ENCODE measurements around the gene C1orf115. TPM values are rescaled to one million over a fixed set of nuclear protein-coding genes. Genes with fewer than 3 reads are reported as not detected.
A peak's percentile ranks its signal among the peaks of the same experiment; 100 is the strongest.
"Not testable (repeated sequence)": the region's sequence is repeated elsewhere in the genome, so short reads cannot be mapped to it uniquely, and the experiment has no call there.

Gene C1orf115
- total RNA-seq, 1 experiment from 2014 or later = 0.81 TPM

- DNase-seq (ENCODE audit: low spot score) = no peak
- in situ Hi-C loops (cut with HindIII; ENCODE audit: low sequenced_read_pairs) = no loop called here
Observed at GRCh38 chr1:220711056-220711809, 21.1 kb downstream of the C1orf115 start.

GRCh38 chr1:220715986-220716385 is 25.8 kb downstream of the C1orf115 start:
- DNase-seq (ENCODE audit: low spot score); in situ Hi-C loops (cut with HindIII; ENCODE audit: low sequenced_read_pairs): not testable (repeated sequence)

DNA sequence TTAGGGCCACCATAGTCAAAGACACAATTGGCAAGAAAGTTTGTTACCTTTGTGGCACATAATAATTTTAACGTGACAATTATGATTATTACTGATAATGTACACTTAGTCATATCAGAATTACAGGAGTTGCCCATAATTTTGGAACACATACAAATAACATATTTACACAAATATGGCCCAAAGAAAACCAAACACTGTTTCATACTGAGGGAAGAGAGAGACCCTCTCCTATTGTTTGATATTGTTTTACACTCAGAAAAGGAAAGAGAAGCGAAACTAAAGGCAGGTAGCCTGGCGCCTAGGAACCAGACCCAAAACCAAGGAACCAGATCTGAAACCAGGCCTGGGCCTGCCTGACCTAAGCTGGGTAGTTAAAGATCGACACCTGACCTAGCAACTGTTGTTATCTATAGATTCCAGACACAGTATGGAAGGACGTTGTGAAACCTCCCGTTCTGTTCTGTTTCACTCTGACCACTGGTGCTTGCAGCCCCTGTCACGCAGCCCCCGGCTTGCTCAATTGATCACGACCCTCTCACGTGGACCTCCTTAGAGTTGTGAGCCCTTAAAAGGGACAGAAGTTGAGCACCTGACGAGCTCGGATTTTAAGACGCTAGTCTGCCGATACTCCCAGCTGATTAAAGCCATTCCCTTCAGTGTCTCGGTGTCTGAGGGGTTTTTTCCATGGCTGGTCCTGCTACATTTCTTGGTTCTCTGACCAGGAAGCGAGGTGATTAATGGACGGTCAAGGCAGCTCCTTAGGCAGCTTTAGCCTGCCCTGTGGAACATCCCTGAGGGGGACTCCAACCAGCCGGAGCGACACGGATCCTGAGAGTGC is 27.9 kb downstream of the C1orf115 start:
- in situ Hi-C loops (cut with HindIII; ENCODE audit: low sequenced_read_pairs) = no loop called here
- no peak for DNase-seq (ENCODE audit: low spot score)

DNA sequence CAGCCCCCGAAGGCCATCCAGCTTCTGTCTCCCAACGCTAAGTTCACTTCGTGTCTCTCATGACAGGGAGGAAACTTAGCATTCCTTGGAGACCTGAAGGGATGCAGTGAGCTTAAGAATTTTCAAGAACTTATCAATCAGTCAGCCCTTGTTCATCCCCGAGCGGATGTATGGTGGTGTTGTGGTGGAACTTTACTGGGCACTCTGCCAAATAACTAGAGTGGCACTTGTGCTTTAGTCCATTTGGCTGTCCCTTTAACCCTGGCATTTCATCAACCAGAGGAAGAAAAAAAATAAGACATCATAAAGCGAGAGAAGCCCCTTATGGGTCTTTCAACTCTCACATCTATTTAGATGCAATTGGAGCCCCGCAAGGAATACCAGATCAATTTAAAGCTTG is 31.1 kb downstream of the C1orf115 start:
- in situ Hi-C loops (cut with HindIII; ENCODE audit: low sequenced_read_pairs) = not testable (repeated sequence)

DNA sequence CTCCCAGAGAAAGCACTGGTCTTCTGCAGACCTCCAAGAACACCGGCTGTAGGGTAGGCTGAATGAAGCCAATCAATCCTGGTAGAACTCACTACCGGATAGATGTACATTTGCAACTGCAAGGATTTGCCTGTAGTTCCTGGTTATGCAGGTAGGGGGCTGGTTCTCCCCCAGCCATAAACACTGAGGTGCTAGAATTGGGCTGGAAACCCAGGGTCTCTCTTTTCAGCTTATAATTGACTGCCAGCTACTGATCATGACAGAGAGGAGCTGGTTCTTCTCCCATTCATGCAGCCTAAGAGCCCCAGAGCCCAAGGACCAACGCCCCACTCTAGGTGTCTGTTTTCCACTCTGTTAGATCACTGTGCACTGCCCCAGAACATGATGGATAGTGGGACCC is 36.5 kb downstream of the C1orf115 start:
- DNase-seq (ENCODE audit: low spot score) = no peak
- in situ Hi-C loops (cut with HindIII; ENCODE audit: low sequenced_read_pairs) = no loop called here

More for the DNA sequence above, 31.1 kb downstream of the C1orf115 start:
- not testable (repeated sequence) for DNase-seq (ENCODE audit: low spot score)

GRCh38 chr1:220727519-220727918 is 37.4 kb downstream of the C1orf115 start:
- in situ Hi-C loops (cut with HindIII; ENCODE audit: low sequenced_read_pairs) = no loop called here
- DNase-seq (ENCODE audit: low spot score) = no peak

DNA sequence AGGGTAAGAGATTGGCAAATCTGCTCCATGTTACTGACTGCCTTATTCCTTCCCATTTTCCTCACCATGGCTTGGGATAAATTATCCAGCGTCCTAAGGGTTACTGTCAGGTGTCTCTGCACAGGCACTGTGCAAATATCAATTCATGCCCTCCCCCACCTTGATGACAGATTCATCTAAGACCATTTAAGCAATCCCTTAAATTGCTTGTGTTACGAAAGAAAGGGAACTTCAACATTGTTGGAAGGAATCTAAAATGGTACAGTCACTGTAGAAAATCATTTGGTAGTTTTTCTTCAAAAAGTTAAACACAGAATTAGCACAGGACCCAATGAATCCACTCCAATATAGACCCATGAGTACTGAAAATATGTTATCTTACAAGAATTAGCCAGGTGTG is 40.3 kb downstream of the C1orf115 start:
- in situ Hi-C loops (cut with HindIII; ENCODE audit: low sequenced_read_pairs) = no loop called here
- DNase-seq (ENCODE audit: low spot score) = no peak

- no peak for DNase-seq (ENCODE audit: low spot score)
- in situ Hi-C loops (cut with HindIII; ENCODE audit: low sequenced_read_pairs) = no loop called here
Observed at GRCh38 chr1:220732137-220732536, 42.0 kb downstream of the C1orf115 start.

DNA sequence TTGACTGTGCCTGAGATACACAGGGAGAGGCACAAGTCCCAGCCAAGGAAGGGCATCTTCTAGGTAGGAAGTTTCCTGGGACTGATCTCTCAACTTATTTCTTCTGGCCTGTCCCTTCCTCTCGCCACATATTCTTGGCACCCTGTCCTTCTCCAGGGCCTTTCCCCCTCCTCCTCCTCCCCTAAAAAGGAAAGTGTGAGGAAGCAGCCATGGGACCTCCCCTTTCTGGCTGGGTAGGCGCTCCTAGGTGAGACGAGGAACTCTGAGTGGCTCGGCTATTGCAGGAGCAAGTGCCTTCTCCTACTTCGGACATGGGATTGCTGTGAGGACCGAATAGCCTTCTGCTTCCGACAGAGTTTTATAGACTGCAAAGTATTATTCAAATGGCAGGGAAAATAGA is 42.5 kb downstream of the C1orf115 start:
- in situ Hi-C loops (cut with HindIII; ENCODE audit: low sequenced_read_pairs) = no loop called here
- DNase-seq (ENCODE audit: low spot score) = no peak

DNA sequence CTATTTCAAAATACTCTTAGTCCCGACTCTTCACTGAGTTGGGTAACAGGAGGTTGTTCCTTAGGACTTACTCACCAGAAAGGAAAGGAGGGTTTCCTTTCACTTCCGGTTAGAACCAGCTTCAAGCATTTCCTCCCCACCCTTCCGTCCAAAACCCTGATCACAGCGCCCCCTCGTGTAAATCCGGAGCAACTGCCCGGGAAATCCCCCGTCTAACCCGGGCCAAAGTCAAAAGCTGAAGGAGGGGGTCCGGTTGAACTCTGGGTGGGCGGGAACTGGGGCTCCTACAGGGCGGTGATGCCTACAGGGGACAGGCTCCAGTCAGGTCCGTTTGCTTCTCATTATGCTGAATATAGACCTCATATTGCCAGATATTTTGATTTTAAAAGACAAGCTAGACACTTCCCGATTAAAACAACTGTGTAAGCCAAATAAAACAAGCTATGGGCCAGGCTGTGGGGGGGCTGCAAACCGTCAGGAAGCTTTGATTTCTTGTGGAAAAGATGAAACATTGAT is 43.0 kb downstream of the C1orf115 start:
- DNase-seq (ENCODE audit: low spot score) = peak; percentile 54
- in situ Hi-C loops (cut with HindIII; ENCODE audit: low sequenced_read_pairs) = no loop called here

GRCh38 chr1:220734571-220735326 is 44.6 kb downstream of the C1orf115 start:
- in situ Hi-C loops (cut with HindIII; ENCODE audit: low sequenced_read_pairs) = no loop called here
- DNase-seq (ENCODE audit: low spot score) = no peak

- DNase-seq (ENCODE audit: low spot score); in situ Hi-C loops (cut with HindIII; ENCODE audit: low sequenced_read_pairs): not testable (repeated sequence)
Observed at GRCh38 chr1:220736283-220736682, 46.1 kb downstream of the C1orf115 start.

GRCh38 chr1:220741349-220741748 is 51.2 kb downstream of the C1orf115 start:
- DNase-seq (ENCODE audit: low spot score) = no peak
- in situ Hi-C loops (cut with HindIII; ENCODE audit: low sequenced_read_pairs) = no loop called here

GRCh38 chr1:220741825-220742224 is 51.7 kb downstream of the C1orf115 start:
- in situ Hi-C loops (cut with HindIII; ENCODE audit: low sequenced_read_pairs) = no loop called here
- no peak for DNase-seq (ENCODE audit: low spot score)

GRCh38 chr1:220742520-220742919 is 52.4 kb downstream of the C1orf115 start:
- in situ Hi-C loops (cut with HindIII; ENCODE audit: low sequenced_read_pairs) = no loop called here
- no peak for DNase-seq (ENCODE audit: low spot score)

- DNase-seq (ENCODE audit: low spot score) = no peak
- in situ Hi-C loops (cut with HindIII; ENCODE audit: low sequenced_read_pairs) = no loop called here
Observed at GRCh38 chr1:220746851-220747250, 56.7 kb downstream of the C1orf115 start.

DNA sequence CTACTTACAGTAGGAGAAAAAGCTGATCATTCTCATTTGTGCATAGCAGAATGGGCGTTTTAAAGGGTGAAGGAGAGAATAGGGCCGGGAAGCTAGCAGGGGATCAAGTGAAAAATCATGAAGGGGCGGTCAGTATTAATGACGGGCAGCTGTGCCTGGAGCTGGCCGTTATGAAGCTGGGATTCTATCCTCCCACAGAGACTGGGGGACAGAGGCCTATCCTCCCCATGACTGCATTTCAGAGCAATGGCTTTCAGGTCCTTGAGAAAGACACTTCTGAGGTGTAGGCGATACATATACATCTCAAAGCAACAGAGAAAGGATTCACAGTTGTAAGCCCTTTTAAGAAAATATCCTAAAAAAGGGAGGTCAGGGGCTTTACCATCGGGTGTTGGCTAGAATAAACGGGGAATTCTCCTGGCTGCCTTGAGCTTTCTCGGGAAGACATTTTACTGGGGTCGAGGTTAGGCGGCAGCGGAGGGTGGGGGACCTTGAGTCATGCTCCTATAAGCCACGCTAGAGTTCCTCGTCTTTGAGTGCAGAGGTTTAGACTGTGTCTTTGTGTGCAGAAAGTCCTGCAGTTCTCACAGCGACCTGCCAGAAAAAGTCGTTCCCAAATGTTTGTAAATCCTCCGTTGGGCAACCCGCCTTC is 57.4 kb downstream of the C1orf115 start:
- in situ Hi-C loops (cut with HindIII; ENCODE audit: low sequenced_read_pairs) = no loop called here
- DNase-seq (ENCODE audit: low spot score) = no peak

DNA sequence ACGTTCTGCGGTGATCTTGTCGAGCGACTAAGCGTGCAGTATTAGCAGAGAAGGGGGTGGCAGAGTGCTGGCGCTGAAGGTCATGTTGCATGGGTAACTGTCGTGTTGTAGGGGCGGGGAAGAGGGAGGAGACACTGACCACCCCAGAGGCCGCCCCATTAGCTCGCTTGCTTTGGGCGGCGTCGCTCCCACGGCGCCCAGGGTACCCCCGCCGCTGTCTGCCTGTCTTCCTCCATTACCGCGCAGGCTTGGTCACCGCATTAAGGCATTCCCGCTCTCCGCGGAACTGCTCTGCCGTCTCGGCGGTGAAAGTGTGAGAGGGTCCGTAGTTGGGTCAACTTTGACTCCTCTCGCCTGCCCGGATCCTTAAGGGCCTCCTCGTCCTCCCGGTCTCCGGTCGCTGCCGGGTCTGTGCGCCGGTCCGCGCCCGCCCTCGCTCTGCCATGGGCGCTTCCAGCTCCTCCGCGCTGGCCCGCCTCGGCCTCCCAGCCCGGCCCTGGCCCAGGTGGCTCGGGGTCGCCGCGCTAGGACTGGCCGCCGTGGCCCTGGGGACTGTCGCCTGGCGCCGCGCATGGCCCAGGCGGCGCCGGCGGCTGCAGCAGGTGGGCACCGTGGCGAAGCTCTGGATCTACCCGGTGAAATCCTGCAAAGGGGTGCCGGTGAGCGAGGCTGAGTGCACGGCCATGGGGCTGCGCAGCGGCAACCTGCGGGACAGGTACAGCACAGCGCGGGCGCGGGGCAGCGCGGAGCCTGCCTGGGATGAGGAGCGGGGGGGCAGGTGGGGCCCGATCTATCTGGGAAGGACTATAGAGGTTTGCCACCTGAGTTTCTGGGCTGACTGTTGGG is 58.1 kb downstream of the C1orf115 start, which contains the start of gene MTARC2:
Gene MTARC2, plus strand, starts transcription at position 234 of the 846 bp plus-strand sequence. Its CDS starts 210 bp downstream, at position 444.
- DNase-seq (ENCODE audit: low spot score) = peak; percentile 68
- in situ Hi-C loops (cut with HindIII; ENCODE audit: low sequenced_read_pairs) = no loop called here

Measured in G401 (cell line).